NCI-H1694 (cell line): ENCODE data around the gene BAG2.

ENCODE experiments used
- DNase-seq: peaks from one replicate; lab custom pipeline; 2025; lab: John Stamatoyannopoulos, UW

Gene BAG2

GRCh38 chr6:57172136-57173055, at the start of gene BAG2:
TSS of gene BAG2 (plus strand) at chr6:57172326. CDS start at chr6:57172698, 372 bp downstream.
- peak; percentile 51 for DNase-seq

GRCh38 chr6:57123111-57123510, 49.0 kb upstream of the BAG2 start:
- DNase-seq, result no peak

GRCh38 chr6:57127763-57128162, 44.4 kb upstream of the BAG2 start:
- DNase-seq, result no peak

GRCh38 chr6:57130661-57131177, 41.4 kb upstream of the BAG2 start:
- no peak for DNase-seq

- no peak for DNase-seq
Observed at GRCh38 chr6:57134954-57135353, 37.2 kb upstream of the BAG2 start.

GRCh38 chr6:57135885-57136284, 36.2 kb upstream of the BAG2 start:
- no peak for DNase-seq

- DNase-seq, result no peak
Observed at GRCh38 chr6:57137350-57137749, 34.8 kb upstream of the BAG2 start.

- DNase-seq, result no peak
Observed at GRCh38 chr6:57138026-57138425, 34.1 kb upstream of the BAG2 start.

GRCh38 chr6:57141451-57142177, 30.5 kb upstream of the BAG2 start:
- DNase-seq, result no peak

- DNase-seq, result no peak
Observed at GRCh38 chr6:57142178-57142525, 30.0 kb upstream of the BAG2 start.

- no peak for DNase-seq
Observed at GRCh38 chr6:57143690-57144089, 28.4 kb upstream of the BAG2 start.

GRCh38 chr6:57147401-57147800, 24.7 kb upstream of the BAG2 start:
- no peak for DNase-seq

GRCh38 chr6:57147955-57148858, 23.9 kb upstream of the BAG2 start:
- no peak for DNase-seq

- DNase-seq, result no peak
Observed at GRCh38 chr6:57158658-57159057, 13.5 kb upstream of the BAG2 start.

- DNase-seq, result no peak
Observed at GRCh38 chr6:57159127-57159526, 13.0 kb upstream of the BAG2 start.

GRCh38 chr6:57162028-57162427, 10.1 kb upstream of the BAG2 start:
- no peak for DNase-seq

GRCh38 chr6:57162516-57162915, 9.6 kb upstream of the BAG2 start:
- no peak for DNase-seq

- DNase-seq, result no peak
Observed at GRCh38 chr6:57163956-57164355, 8.2 kb upstream of the BAG2 start.

GRCh38 chr6:57165080-57165479, 7.0 kb upstream of the BAG2 start:
- DNase-seq, result no peak

- DNase-seq, result no peak
Observed at GRCh38 chr6:57173056-57173885, 1.1 kb downstream of the BAG2 start.

- DNase-seq, result no peak
Observed at GRCh38 chr6:57173886-57174510, 1.9 kb downstream of the BAG2 start.
